SHP77 (cell line): ENCODE measurements around the gene PLXNA1.

Experiments used
- DNase-seq, 2 experiments: peaks; one replicate each; lab custom pipeline; 2025; lab: John Stamatoyannopoulos, UW

Gene PLXNA1

GRCh38 chr3:126952983-126953660, 29.8 kb upstream of the PLXNA1 start:
- no peak for DNase-seq

DNA sequence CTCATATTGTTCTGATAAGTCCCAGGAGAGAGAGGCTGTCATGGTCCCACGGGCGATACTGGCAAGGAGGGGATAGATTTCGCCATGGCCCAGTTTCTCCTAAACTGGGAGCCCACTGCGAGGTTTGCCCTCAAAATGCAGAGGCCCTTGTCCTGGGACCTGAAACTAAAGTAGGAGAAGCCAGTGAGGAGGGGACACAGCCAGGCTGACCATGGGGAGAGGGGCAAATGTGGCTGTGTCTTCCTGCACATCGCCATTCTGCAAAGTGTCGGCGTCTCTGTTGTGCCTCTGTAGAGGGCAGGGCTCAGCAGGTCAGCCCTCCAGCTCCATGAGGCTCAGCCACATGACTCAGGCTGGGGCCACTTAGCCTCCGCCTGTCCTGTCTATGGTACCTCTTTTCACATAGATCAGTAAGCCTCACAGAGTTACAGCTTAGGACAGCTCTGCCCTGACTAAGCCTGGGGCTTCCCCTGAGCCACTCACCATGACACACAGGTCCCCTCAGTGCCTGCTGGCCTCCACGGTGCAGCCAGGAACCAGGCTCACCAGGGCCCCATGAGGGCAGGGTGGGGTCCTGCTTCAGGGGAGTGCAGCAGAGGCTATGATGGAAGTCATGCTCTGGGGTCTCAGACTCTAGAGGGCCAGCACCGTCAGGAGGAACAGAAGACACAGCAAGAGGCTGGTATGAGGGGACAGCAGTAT, 28.6 kb upstream of the PLXNA1 start:
- no peak for DNase-seq

DNA sequence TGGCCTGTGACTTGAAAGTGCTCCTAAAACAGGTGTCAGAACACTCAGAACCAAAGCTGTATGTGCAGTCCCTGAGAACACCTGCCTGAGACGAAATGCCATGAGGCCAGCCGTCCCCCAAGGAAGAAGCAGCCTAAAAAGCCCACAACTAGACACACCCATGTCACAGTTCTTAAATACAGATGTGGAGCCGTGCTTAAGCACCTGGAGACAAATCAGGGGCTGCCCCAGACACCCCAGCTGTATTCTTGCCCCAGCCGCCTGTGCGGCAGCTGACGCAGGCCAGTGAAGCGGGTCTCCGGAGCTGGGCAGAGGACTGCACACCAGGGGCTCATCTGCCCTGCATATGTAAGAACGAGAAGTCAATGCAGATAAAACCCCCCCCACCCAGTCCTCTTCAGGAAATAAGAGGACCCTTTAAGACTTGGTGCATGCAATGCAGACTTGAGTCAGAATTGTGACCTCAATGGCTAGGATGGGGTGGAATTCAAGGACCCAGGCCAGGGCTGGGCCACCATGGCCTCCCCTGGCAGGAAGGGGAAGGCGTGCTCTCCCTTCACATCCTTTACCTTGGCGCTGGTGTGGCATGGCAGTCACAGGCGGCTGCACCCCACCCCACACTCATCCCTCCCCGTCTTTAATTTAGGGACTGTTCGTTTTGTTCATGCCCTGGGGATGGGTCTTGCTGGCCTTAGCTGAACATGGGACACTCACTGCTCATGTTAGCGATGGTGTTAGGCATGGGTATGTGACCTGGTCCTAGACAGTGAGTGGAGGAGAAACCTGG, 27.7 kb upstream of the PLXNA1 start:
- DNase-seq, result no peak

DNA sequence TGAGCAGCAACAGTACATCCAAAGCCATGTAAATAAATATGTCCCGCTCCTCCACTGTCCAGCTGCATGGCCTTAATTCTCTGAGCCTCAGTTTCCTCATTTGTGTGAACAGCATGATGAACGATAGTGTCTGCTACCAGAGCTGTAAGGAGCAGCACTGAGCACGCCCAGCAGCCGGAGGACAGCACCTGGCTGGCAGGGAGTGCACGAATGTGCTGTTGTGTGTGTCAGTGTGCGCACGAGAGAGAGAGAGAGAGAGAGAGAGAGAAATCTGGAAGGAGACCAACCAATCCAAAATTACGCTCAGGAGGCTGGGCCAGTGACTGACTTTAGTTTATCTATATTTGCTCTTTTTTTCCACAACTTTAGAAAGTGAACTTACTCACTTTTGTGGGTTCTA, 26.6 kb upstream of the PLXNA1 start:
- DNase-seq, result no peak

- DNase-seq, result no peak
These were observed 25.9 kb upstream of the PLXNA1 start for GRCh38 chr3:126956866-126957650.

DNA sequence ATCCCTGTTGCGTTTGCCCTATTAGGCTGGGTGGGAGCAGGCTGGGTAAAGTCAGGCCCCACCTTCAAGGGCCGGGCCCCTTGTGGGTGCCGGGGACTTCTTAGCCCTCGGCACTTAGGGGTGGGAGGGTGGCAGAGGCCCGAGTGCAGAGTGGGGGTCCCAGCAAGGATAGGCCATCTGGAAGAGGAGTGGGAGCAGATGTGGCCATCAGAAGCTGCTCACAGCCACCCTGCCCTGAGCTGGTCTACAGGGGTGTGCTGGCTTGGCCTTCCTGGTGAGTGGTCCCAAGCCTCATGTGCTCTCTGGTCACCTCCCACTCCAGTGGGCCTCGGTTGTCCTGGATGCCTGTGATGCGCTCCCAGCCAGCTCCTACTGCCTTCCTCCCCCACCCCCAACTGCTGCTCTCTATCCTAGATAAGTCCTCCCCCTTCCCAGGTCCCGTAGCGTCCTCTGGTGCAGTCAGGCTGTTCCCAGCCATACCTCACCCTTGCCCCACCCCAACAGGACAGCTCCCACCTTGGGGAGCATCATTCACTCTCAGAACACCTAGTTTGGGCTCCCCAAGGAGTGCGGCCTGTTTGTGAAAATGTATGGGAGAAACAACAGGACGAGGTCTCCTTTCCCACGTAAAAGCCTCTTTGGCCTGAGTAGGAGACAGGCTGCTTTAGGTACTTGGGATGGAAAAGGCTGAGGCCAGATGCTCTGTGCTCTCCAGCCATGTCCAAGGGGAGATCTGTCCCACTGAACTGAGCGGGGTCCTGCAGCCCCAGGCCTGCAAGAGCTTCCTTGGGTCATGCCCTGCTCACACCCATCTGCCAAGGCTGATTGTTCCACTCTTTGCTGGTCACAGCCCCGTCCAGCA, 24.9 kb upstream of the PLXNA1 start:
- DNase-seq, result no peak

DNA sequence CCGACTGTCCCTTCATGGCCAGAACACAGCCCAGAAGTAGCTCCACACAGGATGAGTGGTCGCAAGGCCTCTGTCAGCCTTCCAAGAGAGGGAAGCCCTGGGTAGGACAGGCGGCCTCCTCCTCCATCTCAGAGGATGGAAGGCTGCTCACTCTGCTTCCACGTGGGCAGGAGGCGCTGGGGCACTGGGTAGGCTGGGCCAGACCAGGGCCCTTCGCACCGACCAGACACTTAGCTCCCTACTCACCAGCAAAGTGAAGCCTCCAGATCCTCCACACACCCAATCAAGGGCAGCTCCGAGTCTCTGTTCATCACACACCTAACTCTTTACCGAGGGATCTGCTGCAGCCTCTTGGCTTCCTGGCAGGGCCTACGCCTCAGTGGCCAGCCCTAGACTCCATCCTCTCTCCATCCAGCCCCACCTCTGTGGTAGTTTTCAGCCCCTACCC, 24.3 kb upstream of the PLXNA1 start:
- no peak for DNase-seq

- no peak for DNase-seq
These were observed 23.6 kb upstream of the PLXNA1 start for GRCh38 chr3:126959136-126959920.

DNA sequence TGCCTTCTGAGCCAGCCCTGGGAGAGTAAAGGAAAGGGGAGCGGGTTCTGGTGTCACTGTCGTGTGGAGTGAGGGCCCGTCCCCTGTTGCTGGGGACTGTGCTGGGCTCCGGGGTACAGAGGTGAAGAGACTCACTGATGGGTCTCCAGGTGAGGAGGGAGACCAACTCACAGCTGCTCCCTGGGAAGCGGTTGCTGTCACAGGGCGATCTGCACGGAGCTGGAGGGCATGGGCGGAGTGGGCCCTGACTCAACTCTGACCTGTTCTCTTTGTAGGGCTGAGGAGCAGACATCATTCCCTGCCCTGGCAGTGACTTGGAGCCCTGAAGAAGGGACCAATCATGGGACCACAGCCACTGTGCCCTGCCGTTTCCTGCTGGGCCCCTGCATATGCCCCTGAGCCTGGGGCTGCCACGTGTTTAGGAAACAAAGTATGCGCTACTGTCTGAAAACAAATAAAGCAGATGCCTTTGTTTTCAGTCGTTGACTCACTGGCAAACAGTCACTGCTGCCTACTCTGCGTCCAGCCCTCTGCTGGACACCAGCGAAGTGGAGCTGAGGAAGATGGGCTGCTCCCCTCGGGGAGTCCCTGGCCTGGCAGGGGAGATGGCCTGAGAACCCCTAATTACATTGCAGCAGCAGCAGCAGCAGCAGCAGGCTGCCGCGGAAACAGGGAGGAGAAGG, 22.9 kb upstream of the PLXNA1 start:
- no peak for DNase-seq

DNA sequence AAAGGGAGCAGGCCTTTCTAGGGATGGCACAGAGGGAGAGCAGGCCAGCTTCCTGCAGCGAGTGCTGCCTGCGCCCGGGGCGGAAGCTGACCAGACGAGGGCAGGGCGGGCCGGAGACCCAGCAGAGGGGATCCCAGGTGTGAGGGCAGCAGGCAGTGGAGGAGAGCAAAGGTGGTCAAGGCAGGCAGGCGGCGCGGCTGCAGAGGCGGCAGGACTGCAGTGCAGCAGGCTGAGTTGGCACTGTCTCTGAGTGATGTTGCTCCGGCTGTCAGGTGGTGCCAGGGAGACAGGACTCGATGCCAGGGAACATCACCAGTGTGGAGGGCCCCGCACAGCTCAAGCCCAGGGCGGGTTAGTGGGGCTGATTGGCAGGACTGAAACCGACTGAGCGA, 22.3 kb upstream of the PLXNA1 start:
- no peak for DNase-seq

DNA sequence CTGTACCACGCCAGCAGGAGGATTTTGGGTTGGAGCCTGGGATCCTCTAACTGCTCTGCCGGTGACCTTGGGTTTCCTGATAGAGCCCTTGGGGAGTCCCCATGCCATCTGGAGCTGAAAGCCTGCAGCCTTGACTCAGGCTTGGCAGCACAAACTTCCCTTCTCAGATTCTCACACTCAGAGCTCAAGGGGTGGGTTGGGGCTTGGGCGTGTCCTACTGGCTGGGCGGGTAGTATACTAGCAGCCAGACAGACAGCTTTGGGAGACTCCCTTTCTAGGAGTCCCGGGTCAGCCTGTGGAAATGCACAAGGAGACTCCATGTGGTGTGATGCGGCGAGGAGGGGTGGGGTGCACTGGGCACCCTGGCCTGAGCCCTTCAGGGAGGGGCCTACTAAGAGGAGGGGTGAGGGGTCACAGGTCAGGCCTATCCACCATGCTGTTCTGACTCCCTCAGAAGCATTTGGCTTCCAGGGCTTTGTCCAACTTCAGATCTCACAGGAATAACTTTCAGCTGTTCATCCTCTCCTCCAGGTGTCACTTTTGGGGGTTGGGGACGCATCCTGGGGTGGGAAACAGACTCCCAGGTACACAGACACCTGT, 21.6 kb upstream of the PLXNA1 start:
- DNase-seq, result no peak

GRCh38 chr3:126961791-126962461, 21.0 kb upstream of the PLXNA1 start:
- no peak for DNase-seq

- DNase-seq, result no peak
These were observed 20.2 kb upstream of the PLXNA1 start for GRCh38 chr3:126962756-126963155.

GRCh38 chr3:126963261-126964190, 19.4 kb upstream of the PLXNA1 start:
- DNase-seq, result no peak

GRCh38 chr3:126964261-126964660, 18.7 kb upstream of the PLXNA1 start:
- DNase-seq, result no peak

GRCh38 chr3:126964950-126965349, 18.0 kb upstream of the PLXNA1 start:
- no peak for DNase-seq

DNA sequence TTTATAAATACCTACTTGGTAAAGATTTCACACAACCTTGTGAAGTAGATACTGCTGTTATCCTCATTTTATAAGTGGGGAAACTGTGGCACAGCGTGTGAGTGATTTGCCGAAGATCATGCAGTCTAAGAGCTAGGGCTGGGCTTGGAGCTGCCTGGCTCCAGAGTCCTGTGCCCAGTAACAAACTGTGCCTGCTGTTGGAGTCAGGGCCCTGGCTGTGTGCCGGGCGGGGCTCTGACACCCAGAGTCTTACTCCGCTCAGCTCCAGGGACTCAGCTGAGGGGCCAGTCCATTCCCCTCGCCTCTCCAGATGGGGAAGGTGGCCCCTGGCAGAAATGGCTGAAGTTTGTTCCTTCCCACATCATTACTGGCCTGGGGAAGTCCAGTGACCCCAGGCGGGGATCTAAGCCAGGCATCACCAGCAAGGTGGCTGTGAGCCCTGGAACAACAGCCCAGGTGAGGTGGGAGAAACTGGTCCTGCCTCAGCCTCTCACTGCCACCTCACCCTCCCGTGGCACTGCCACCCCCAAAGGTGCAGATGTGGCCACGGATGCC, 17.3 kb upstream of the PLXNA1 start:
- DNase-seq, result no peak
